Duodenal mucosa (tissue), 2 donors: Measurements from ENCODE around the gene ACP7.

Source experiments
- H3K27ac ChIP-seq: one replicate; pipeline ENCODE4 v1.7.0; 2013; ENCODE audit warnings: low read depth, low read length
- H3K27me3 ChIP-seq, 2 donors: one replicate each; pipeline ENCODE4 v1.7.0; 2013; ENCODE audit warnings: low read length in 2 of 2, control low read depth in 1 of 2; ENCODE audit not compliant: insufficient read depth in 2 of 2, control insufficient read depth in 1 of 2
- H3K36me3 ChIP-seq, 2 donors: one replicate each; pipeline ENCODE4 v1.7.0; 2013; ENCODE audit warnings: low read length in 2 of 2, control low read depth in 1 of 2; ENCODE audit not compliant: insufficient read depth in 2 of 2, control insufficient read depth in 1 of 2
- H3K4me1 ChIP-seq, 2 donors: one replicate each; pipeline ENCODE4 v1.7.0; 2013; ENCODE audit warnings: low read length in 2 of 2, control low read depth in 1 of 2; ENCODE audit not compliant: insufficient read depth in 2 of 2, control insufficient read depth in 1 of 2
- H3K4me3 ChIP-seq, 2 donors: one replicate each; pipeline ENCODE4 v1.7.0; 2013; ENCODE audit warnings: low read length in 2 of 2, low read depth in 1 of 2
- H3K9ac ChIP-seq, 2 donors: one replicate each; pipeline ENCODE4 v1.7.0; 2013; ENCODE audit warnings: low read length in 2 of 2, low read depth in 1 of 2
- H3K9me3 ChIP-seq, 2 donors: one replicate each; pipeline ENCODE4 v1.7.0; 2013; ENCODE audit warnings: low read length in 2 of 2, control low read depth in 1 of 2; ENCODE audit not compliant: control insufficient read depth in 1 of 2

ACP7 gene

GRCh38 chr19:39127812-39128515 lies 43.8 kb downstream of the ACP7 start:
- Histone ChIP-seq H3K9me3 (no peaks in the 10 kb centered on the region), H3K27me3 (no peaks in the 10 kb centered on the region), H3K4me3 (peak overlapping the region; percentile 80 to 82), H3K27ac (peak overlapping the region; percentile 11), H3K4me1 (peaks cover 47 to 54% of the 10 kb centered on the region in 2 donors), H3K9ac (peak overlapping the region; percentile 48 to 77), H3K36me3 (no peaks in the 10 kb centered on the region)

DNA sequence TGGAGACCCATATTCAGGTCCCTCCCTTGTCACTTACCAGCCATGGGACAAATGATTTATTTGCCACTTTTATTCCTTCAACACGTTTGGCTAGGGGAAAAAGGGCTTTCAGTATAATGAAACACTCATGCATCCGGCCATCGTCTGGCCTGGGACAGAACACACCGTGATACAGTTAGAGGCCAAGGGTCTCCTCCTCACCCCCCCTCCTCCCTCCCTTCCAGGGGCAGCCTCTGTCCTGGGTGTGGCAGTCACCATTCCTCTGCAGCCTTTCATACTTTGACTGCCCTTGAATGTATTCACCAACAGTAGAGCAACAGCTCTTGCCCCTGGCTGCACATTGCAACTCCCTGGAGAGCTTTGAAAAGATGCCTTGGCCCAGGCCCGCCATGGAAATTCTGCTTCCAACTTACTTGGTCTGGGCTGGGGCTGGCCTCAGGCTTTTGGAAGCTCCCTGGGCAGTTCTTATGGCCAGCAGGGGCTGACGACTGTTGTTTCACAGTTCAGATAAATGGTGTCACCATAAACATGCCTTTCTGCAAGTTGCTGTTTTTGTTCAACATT lies 44.4 kb downstream of the ACP7 start:
- Histone ChIP-seq H3K9ac (peak overlapping the region in 1 of 2 donors; percentile 44), H3K4me1 (peaks cover 54 to 61% of the 10 kb centered on the region in 2 donors), H3K4me3 (no peak overlapping the region), H3K27me3 (no peaks in the 10 kb centered on the region), H3K36me3 (no peaks in the 10 kb centered on the region), H3K27ac (no peak overlapping the region), H3K9me3 (no peaks in the 10 kb centered on the region)

GRCh38 chr19:39129116-39129515 lies 44.9 kb downstream of the ACP7 start:
- no peak overlapping the region for H3K4me3 ChIP-seq
- H3K36me3 ChIP-seq: no peaks in the 10 kb centered on the region
- H3K9ac ChIP-seq: no peak overlapping the region
- H3K9me3 ChIP-seq: no peaks in the 10 kb centered on the region
- H3K27me3 ChIP-seq: no peaks in the 10 kb centered on the region
- H3K27ac ChIP-seq: no peak overlapping the region
- H3K4me1 ChIP-seq: peaks cover 59 to 61% of the 10 kb centered on the region in 2 donors

GRCh38 chr19:39130337-39131254 lies 46.4 kb downstream of the ACP7 start:
- H3K27me3 ChIP-seq: no peaks in the 10 kb centered on the region
- no peak overlapping the region for H3K27ac ChIP-seq
- H3K4me1 ChIP-seq: peaks cover 58 to 61% of the 10 kb centered on the region in 2 donors
- no peak overlapping the region for H3K9ac ChIP-seq
- H3K36me3 ChIP-seq: no peaks in the 10 kb centered on the region
- no peak overlapping the region for H3K4me3 ChIP-seq
- no peaks in the 10 kb centered on the region for H3K9me3 ChIP-seq

DNA sequence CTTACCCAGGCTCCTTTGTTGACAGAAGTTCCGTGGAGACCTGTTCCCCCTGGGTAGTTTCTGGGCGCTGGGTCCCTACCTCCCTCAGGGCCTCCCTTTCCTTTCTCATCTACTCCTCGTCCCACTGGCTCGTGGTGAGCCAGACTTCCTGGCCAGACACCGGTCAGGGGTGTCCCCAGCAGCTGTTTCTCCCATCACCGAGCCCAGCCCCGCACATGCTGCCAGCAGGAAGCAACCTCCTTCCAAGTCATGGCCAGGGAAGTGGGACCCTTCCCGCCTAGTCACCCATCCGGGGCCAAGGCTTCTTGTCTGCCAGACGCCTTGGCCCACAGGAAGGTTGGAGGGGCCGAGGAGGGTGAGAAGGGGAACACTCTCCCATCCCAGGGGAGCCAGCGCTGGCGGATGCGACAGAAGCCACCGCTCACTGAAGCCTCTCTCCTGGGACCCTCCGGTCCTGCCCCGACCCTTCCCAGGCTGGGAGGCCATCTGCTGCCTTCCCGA lies 47.1 kb downstream of the ACP7 start:
- Histone ChIP-seq H3K27ac (no peak overlapping the region), H3K27me3 (no peaks in the 10 kb centered on the region), H3K4me3 (no peak overlapping the region), H3K9ac (no peak overlapping the region), H3K9me3 (no peaks in the 10 kb centered on the region), H3K36me3 (no peaks in the 10 kb centered on the region), H3K4me1 (peaks cover 62 to 66% of the 10 kb centered on the region in 2 donors)

DNA sequence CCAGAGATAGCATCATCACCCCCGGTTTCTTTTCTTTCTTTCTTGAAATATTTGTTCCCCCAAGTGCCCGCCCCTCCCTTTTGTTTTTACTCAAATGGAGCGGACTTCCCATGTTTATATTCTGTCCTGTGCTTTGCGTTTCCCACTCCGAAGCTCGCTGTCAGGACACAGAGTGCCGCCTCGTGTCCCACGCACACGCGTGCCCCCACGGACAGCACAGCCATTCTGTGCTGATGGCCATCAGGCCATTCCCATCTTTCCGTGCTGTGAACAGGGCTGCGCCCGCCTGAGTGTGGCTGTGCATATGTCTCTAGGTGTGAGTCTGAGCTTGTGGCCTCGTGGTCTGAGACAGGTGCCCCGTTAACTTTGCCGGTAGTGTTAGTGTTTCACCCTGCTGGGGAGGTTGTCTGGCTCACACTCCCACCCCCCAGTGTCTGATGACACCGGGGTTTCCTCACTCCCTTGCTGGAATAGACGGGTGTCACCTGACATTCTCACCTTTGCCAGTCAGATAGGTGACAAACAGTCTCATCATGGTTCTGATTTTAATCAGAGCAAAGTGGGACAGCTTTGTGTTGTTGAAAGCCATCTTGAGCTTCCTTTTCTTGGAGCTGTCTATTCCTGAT lies 48.3 kb downstream of the ACP7 start:
- Histone ChIP-seq H3K27ac (no peak overlapping the region), H3K9me3 (no peaks in the 10 kb centered on the region), H3K4me3 (no peak overlapping the region), H3K36me3 (no peaks in the 10 kb centered on the region), H3K9ac (no peak overlapping the region), H3K27me3 (no peaks in the 10 kb centered on the region), H3K4me1 (peaks cover 58 to 60% of the 10 kb centered on the region in 2 donors)

DNA sequence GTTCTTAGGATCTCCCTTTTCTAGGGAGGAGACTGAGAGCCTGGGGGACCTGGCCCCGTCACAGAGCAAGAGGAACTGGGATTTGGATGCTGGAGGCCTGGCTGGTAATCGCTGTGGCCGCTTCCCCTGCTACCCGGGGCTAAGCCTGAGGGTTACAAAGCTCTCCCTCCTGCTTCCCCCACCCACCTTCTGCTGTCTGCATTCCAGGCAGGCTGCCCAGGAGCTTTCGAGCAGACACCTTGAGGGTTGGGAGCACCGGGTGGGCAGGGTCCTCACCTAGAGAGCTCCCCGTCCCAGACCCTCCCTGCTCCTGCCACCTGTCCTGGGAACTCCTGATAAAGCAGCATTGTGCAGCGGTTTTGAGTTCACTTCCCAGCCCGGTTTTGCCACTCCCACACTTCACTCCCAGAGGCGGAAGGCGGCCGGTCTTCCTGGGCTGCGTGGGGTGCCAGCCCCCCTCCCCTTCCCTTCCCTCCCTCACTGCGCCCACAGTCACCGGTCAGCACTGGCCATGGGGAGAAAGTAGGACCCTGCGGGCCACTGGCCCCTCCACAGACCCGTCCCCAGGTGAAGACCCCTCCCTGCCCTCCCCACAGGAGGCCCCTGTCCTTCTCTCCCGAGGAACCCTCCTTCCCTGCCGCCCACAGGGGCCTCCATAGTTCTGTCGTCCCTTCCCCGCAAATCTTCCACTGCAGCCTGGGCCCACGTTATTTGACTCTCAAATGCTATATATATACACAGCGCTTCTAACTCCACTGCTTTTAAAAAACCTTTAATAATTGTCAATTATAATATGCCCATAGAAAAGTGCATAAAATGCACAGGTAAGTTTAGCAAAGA lies 49.5 kb downstream of the ACP7 start:
- H3K9ac ChIP-seq: peak overlapping the region in 1 of 2 donors; percentile 6
- H3K9me3 ChIP-seq: no peaks in the 10 kb centered on the region
- H3K27ac ChIP-seq: no peak overlapping the region
- no peaks in the 10 kb centered on the region for H3K27me3 ChIP-seq
- H3K36me3 ChIP-seq: no peaks in the 10 kb centered on the region
- H3K4me1 ChIP-seq: peaks cover 52 to 54% of the 10 kb centered on the region in 2 donors
- no peak overlapping the region for H3K4me3 ChIP-seq

GRCh38 chr19:39135701-39136100 lies 51.5 kb downstream of the ACP7 start:
- H3K4me1 ChIP-seq: peaks cover 59 to 61% of the 10 kb centered on the region in 2 donors
- no peaks in the 10 kb centered on the region for H3K36me3 ChIP-seq
- H3K9me3 ChIP-seq: no peaks in the 10 kb centered on the region
- no peak overlapping the region for H3K4me3 ChIP-seq
- no peak overlapping the region for H3K9ac ChIP-seq
- no peak overlapping the region for H3K27ac ChIP-seq
- H3K27me3 ChIP-seq: no peaks in the 10 kb centered on the region

DNA sequence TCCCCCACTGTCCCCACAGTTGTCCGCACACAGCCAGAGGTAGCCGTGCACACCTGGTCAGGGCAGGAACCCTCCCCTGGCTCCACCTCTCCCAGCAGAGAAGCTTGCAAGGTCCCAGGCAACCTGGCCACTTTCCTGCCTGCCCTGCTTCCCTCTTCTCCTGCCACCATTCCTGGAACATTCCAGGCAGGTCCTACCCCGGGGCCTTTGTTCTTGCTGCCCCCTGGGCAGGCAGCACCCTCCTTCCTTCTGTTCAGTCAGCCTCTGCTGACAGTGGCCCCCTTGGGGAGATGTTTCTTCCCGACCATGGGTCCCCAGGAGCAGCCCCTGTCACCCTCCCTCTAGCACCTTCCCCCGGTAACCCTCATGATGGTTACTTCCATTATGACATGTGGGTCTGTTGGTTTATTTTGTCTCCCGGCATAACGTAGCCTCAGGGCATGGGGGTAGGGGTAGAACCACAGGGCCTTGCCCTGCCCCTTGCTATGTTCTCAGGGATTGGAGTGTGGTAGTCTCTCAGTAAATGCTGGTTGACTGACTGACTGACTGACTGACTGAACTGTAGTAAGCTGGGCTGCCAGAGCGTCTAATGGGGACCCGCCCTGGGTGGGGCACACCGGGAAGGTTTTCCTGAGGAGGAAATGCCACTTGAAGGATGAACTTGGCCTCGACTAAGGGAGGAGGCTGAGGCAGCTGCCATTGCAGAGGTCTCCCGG lies 52.2 kb downstream of the ACP7 start:
- peaks cover 54 to 56% of the 10 kb centered on the region in 2 donors for H3K4me1 ChIP-seq
- H3K36me3 ChIP-seq: no peaks in the 10 kb centered on the region
- no peak overlapping the region for H3K4me3 ChIP-seq
- no peak overlapping the region for H3K27ac ChIP-seq
- no peaks in the 10 kb centered on the region for H3K9me3 ChIP-seq
- no peak overlapping the region for H3K9ac ChIP-seq
- no peaks in the 10 kb centered on the region for H3K27me3 ChIP-seq
